Lower leg skin (tissue), 4 donors: ENCODE data around the gene SYT1. TPM values are rescaled to one million over a fixed set of nuclear protein-coding genes. Genes with fewer than 3 reads are reported as not detected.

Source experiments
- DNase-seq, 2 donors: peaks; one replicate each; pipeline ENCODE4 v3.0.0-alpha.2; 2019; ENCODE audit warnings: low spot score in 2 of 2
- H3K4me3 ChIP-seq: fragments of 200-600 bp; sonication (generic); 2 replicates; pipeline ENCODE4 v1.5.1; 2017; ENCODE audit warnings: mild to moderate bottlenecking, low read depth; ENCODE audit not compliant: poor library complexity, severe bottlenecking
- POLR2A ChIP-seq, 2 donors: fragments of 450-650 bp; IDR thresholded peaks; one replicate each; pipeline ENCODE4 v1.6.1; 2016 to 2017; ENCODE audit warnings: antibody characterized with exemption in 2 of 2, mild to moderate bottlenecking in 1 of 2, moderate library complexity in 1 of 2
- WGBS, 2 donors: methylation state at CpG; one replicate each; pipeline ENCODE4 v1.1.5; 2018; 5-methylcytosine and 5-hydroxymethylcytosine counted together
- intact Hi-C: fragments of 100-400 bp; cut with DNase I; formaldehyde crosslinking; loops from one replicate; pipeline ENCODE4 v1.15.0; 2023; ENCODE audit warnings: low total_unique reads
- total RNA-seq, 4 donors: library from RNA; depleted of rRNA; stranded (reverse); fragments of >200 nt; gene quantifications; one replicate each; pipeline ENCODE4 v1.1.0, GENCODE V29; 2016
- TF ChIP-seq, protein P1 (sequence below), 3 donors: fragments of 450-650 bp; IDR thresholded peaks; one replicate each; pipeline ENCODE4 v1.5.1; 2016; ENCODE audit warnings: antibody characterized with exemption in 3 of 3, mild to moderate bottlenecking in 3 of 3, moderate library complexity in 2 of 3

The SYT1 gene
- total RNA-seq, 4 donors from 2014 or later: 0.15 to 0.49 (median 0.29) TPM

DNA sequence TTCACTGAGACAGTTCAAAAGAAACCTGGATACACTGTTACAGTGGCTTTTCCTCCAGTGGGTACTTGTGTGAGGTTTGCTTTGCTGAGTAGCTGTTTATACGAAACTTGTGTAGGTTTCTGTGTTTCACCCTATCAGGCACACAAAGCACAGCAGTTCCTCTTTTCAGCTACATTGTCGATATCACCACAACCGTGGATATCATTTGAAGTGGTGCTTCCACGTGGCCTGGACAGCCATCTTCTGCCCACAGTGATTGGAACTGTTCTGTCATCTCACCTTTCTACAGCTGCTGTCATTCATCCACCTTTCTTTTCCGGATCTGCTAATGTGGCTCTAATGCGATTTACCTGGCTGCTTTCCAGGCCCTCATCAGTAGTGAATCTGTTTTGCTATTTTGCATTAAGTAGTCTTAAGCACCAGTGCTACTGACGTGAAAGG lies 368.8 kb downstream of the SYT1 start:
- DNase-seq: no peak
- H3K4me3 ChIP-seq: no peak overlapping the region
- WGBS, 2 donors: 56 to 65% methylated on average over 7 of the region's 7 CpGs
- intact Hi-C loops: no loop called here
- TF ChIP-seq, protein P1, sequence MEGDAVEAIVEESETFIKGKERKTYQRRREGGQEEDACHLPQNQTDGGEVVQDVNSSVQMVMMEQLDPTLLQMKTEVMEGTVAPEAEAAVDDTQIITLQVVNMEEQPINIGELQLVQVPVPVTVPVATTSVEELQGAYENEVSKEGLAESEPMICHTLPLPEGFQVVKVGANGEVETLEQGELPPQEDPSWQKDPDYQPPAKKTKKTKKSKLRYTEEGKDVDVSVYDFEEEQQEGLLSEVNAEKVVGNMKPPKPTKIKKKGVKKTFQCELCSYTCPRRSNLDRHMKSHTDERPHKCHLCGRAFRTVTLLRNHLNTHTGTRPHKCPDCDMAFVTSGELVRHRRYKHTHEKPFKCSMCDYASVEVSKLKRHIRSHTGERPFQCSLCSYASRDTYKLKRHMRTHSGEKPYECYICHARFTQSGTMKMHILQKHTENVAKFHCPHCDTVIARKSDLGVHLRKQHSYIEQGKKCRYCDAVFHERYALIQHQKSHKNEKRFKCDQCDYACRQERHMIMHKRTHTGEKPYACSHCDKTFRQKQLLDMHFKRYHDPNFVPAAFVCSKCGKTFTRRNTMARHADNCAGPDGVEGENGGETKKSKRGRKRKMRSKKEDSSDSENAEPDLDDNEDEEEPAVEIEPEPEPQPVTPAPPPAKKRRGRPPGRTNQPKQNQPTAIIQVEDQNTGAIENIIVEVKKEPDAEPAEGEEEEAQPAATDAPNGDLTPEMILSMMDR (IDR thresholded peaks at IDR 0.05): no peak
- TF ChIP-seq POLR2A (IDR thresholded peaks at IDR 0.05): no peak

GRCh38 chr12:79236920-79237319 lies 372.3 kb downstream of the SYT1 start:
- DNase-seq: no peak
- WGBS, 2 donors: 85 to 93% methylated on average over 4 of the region's 4 CpGs
- no peak for TF ChIP-seq POLR2A (IDR thresholded peaks at IDR 0.05)
- TF ChIP-seq, protein P1 (IDR thresholded peaks at IDR 0.05): no peak
- intact Hi-C loops: no loop called here
- H3K4me3 ChIP-seq: no peak overlapping the region

DNA sequence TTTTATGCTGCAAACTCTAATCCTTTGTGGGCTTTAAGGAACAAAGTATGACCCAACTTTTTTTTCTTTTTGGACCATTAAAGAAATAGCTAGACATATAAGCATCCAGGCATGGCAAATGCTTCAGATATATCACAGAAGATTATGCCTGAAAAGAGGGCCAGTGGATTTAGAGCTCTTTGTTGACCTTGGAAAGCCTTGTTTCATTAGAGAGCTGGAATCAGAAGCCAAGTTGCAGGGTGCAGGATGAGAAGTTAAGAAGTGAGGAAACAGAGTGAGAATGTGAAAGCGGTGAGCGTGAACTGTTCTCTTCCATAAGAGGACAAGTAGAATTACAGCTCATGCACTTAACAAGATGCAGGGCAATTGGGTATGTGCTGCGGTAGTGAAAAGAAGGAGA lies 373.7 kb downstream of the SYT1 start:
- no peak for DNase-seq
- WGBS, 2 donors: 94 to 98% methylated on average over 3 of the region's 3 CpGs
- no peak overlapping the region for H3K4me3 ChIP-seq
- intact Hi-C loops: no loop called here
- no peak for TF ChIP-seq POLR2A (IDR thresholded peaks at IDR 0.05)
- TF ChIP-seq, protein P1 (IDR thresholded peaks at IDR 0.05): no peak

GRCh38 chr12:79247494-79247893 lies 382.9 kb downstream of the SYT1 start:
- 76 to 87% methylated on average over 2 of the region's 2 CpGs for WGBS, 2 donors
- DNase-seq: no peak
- no peak overlapping the region for H3K4me3 ChIP-seq
- TF ChIP-seq, protein P1 (IDR thresholded peaks at IDR 0.05): no peak
- TF ChIP-seq POLR2A (IDR thresholded peaks at IDR 0.05): no peak
- intact Hi-C loops: no loop called here

- WGBS, 2 donors: 90 to 94% methylated on average over 4 of the region's 4 CpGs
Measured at GRCh38 chr12:79250186-79250585, 385.6 kb downstream of the SYT1 start.

More at GRCh38 chr12:79250186-79250585, 385.6 kb downstream of the SYT1 start:
- no peak for DNase-seq
- TF ChIP-seq, protein P1 (IDR thresholded peaks at IDR 0.05): no peak
- no peak for TF ChIP-seq POLR2A (IDR thresholded peaks at IDR 0.05)
- no peak overlapping the region for H3K4me3 ChIP-seq
- intact Hi-C loops: no loop called here
